TTC549 (cell line): ENCODE results near the gene METTL2A.
"Not testable (repeated sequence)": the region's sequence is repeated elsewhere in the genome, so short reads cannot be mapped to it uniquely, and the experiment has no call there.

Experiments
- FAIRE-seq: peaks from 2 replicates; lab custom pipeline; 2012; peaks lifted over from hg19 to GRCh38; lab: Jason Lieb, UNC

The METTL2A gene, protein sequence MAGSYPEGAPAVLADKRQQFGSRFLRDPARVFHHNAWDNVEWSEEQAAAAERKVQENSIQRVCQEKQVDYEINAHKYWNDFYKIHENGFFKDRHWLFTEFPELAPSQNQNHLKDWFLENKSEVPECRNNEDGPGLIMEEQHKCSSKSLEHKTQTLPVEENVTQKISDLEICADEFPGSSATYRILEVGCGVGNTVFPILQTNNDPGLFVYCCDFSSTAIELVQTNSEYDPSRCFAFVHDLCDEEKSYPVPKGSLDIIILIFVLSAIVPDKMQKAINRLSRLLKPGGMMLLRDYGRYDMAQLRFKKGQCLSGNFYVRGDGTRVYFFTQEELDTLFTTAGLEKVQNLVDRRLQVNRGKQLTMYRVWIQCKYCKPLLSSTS

DNA sequence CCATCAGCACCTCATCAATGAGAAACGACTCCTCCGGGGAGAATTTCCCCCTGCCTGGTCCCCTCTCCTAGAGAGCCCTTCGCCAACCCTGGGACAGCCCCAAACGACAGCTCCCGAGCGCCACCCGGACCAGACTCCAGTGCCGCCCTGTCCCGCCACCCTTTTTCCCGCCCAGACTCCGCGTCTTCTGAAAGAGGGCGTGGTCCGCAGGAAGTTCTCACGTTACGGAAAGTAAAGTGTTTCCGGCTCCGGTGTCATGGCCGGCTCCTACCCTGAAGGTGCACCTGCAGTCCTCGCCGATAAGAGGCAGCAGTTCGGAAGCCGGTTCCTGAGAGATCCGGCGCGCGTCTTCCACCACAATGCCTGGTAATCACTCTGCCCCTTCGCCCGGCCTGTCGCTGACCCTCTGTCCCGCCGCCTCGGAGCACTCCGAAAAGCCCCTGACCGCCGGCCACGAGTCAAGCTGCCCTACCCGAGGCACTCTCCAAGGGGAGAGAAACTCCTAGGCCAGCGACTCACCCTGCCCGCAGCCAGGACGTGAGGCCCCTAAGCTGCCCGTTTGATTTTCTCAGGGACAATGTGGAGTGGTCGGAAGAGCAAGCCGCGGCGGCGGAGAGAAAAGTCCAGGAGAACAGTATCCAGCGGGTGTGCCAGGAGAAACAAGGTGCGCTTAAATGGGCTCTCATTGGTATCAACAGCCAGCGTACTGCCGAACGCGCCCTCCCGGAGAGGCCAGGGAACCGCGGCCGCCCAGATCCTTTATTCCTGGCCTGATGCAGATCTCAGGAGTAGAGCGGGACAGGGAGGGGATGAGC lies at the start of gene METTL2A:
TSS of gene METTL2A (plus strand) at position 251 of the 815 bp plus-strand sequence. CDS start at position 257, 6 bp downstream.
- not testable (repeated sequence) for FAIRE-seq

DNA sequence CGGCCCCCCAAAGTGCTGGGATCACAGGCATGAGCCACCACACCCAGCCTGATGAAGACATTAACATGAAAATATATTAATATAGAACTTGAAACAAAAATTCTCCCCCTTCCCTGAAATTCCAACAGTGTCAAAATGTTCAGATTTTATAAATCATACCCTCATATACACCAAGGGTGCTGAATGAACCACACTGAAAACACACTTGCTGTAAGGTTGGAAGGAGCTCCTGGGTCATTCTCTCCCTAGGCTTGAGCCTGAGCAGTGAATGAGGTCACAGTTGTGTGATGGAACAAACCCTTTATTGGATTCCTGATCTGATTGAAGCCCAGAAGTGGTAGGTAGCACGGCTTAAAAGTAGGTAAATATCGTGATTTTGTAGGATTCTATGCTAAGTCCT lies 43.4 kb upstream of the METTL2A start, which contains the start of gene EFCAB3:
TSS of gene EFCAB3 (plus strand) at position 301 of the 400 bp plus-strand sequence. CDS start 2,427 bp downstream, outside the sequence.
- FAIRE-seq, result no peak

DNA sequence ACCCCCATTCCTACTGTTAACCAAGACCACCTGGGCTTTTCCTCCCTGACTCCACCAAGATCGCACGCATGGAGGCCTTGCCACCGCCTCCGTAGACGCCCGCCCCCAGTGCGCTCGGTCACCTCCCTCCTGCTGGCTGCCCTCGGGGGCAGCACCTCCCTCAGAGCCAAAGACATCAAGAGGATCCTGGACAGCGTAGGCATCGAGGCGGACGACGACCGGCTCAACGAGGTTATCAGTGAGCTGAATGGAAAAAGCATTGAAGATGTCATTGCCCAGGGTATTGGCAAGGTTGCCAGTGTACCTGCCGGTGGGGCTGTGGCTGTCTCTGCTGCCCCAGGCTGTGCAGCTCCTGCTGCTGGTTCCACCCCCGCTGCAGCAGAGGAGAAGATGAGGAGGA lies 42.1 kb upstream of the METTL2A start:
- no peak for FAIRE-seq

DNA sequence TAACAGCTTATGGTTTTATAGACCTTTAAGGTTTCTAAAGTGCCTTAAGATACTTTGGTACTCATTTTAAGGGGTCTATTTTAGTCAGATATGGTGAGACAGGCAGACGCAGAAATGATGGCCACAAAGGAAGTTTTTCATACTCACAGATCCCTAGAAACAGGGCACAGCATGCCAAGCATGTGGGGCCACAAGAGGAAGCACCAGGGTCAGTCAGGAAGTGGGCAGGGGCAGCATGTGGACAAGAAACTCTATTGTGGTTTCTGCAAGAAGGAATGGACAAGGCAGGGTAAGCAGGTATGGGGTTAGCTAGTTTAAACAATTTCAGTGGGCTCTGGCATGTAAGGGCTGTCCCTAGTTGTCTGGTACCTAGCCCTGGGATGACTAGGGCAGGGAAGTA lies 34.8 kb upstream of the METTL2A start:
- FAIRE-seq, result no peak

DNA sequence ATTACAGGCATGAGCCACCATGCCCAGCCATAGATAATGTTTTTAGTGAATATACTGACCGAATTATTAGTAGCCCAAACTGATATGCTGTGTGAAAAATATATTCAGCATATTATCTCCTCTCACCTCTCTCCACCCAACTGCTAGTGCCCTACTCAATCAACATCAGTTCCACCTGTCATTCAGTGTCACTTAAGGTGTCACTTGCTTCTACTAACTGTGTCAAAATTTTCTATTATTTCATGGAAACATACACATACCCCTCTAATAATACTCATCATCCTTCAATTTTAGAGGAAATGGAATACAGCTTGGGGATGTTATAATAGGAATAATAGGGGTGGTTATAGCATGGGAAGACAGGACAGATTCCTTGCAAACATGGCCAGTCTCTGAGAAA lies 30.8 kb upstream of the METTL2A start:
- no peak for FAIRE-seq

DNA sequence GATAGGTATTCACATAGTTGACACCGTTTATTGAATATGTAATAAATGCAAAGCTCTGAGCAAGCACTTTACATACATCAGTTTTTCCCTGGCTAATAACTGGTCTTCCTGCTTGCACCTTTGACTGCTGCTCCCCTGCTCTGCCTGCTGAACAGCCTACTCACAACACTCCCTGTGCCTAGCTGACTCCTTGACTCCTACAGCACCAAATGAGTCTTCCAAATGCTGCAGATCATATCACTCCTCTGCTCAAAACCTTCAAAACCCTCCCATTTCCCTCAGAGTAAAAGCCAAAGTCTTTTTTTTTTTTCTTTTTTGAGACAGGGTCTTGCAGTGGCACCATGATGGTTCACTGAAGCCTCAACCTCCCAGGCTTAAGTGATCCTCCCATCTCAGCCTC lies 24.8 kb upstream of the METTL2A start:
- FAIRE-seq, result no peak

DNA sequence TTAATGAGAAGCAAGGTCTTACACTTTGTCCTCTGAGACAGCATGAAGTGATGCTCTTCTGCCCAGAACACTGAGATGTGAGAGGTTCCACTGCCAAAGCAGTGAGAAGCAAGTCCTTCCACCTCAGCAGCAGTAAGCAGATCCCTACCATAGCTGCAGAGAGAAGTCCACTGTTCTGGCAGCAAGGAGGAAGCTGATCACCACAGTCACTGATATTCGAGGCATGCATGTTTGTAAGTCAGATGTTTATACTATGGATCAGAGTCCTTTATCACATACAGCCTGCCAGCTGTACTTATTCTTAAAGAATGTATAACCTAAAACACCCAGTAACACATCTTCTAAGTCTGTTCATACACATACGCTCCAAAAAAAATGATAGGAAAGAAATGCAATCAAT lies 18.2 kb upstream of the METTL2A start:
- no peak for FAIRE-seq

DNA sequence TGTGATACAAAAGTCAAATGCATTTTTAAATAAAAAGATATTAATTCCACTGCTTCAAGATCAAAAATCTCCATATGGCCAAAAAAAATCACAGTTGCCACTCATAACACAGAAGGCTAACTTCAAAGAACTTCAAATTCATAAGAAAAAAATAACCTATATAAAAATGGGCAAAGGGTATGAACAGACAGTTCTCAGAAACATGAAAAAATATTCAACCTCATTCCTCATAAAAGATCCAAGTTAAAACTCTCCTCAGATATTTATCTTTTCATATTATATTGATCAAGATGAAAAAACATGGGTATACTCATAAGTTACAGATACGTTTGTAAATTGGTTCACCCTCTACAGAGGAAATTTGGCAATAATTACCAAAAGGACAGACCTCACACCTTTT lies 10.6 kb upstream of the METTL2A start:
- FAIRE-seq, result not testable (repeated sequence)

DNA sequence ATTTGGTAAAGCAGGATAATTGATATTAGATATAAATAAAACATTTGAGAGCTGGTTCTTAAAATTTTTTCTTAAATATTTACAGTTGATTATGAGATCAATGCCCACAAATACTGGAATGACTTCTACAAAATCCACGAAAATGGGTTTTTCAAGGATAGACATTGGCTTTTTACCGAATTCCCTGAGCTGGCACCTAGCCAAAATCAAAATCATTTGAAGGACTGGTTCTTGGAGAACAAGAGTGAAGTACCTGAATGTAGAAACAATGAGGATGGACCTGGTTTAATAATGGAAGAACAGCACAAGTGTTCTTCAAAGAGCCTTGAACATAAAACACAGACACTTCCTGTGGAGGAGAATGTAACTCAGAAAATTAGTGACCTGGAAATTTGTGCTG lies 2.5 kb downstream of the METTL2A start:
- not testable (repeated sequence) for FAIRE-seq

DNA sequence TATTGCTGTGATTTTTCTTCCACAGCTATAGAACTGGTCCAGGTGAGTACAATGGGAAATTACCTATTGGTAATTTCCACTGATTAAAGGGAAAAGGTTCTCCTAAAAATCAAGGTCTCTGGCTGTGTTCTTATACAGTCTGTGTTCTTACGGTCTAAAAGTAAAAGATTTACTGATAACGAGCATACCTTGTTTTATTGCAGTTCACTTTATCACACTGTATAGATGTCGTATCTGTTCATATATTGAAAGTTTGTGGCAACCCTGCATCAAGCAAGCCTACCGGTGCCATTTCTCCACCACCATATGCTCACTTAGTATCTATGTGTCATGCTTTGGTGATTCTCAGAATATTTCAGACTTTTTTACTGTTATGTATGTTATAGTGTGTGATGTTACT lies 11.6 kb downstream of the METTL2A start:
- FAIRE-seq, result not testable (repeated sequence)

DNA sequence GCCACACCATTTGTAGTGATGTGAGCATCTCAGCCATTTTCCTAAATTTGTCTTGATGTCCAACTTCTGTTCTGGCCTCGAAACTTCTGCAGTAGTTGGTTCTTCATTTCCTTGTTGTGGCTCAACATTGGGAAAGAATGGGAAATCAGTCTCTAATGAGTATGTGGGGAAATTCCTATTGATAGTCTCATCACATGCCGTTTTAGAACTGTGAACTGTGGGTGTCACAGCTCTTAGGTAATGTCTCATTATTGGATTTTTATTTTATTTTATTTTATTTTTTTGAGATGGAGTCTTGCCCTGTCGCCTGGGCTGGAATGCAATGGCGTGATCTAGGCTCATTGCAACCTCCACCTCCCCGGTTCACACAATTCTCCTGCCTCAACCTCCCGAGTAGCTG lies 17.5 kb downstream of the METTL2A start:
- not testable (repeated sequence) for FAIRE-seq

DNA sequence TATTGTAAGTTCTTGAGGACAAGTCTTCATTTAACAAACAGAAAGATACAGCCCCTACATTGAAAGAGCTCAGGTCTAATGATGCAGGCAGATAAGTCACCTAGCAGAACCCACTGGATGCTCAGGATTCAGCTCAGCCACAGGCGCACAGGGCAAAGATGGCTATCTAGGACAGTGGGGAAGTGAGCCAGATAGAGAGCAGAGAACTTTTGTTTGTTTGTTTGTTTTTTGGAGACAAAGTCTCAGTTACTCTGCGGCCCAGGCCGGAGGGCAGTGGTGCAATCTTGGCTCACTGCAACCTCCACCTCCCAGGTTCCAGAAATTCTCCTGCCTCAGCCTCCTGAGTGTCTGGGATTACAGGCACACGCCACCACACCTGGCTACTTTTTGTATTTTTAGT lies 20.4 kb downstream of the METTL2A start:
- no peak for FAIRE-seq

DNA sequence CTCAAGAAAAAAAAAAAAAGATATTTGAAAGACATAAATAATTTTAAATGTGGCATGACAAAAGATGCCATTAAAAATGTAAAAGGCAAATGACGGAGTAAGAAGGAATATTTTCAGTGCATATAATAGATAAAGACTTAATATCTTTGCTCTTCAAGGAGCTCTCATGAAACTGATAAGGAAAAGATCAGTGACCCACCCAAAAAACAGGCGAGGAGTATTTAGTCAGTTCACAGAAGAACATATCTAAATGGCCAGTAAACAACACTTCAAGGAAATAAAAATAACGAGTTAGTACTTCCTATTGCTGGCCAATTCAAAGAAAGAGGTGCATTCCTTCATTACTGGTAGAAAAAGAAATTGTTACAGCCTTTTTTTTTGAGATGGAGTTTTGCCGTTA lies 22.1 kb downstream of the METTL2A start:
- FAIRE-seq, result not testable (repeated sequence)

DNA sequence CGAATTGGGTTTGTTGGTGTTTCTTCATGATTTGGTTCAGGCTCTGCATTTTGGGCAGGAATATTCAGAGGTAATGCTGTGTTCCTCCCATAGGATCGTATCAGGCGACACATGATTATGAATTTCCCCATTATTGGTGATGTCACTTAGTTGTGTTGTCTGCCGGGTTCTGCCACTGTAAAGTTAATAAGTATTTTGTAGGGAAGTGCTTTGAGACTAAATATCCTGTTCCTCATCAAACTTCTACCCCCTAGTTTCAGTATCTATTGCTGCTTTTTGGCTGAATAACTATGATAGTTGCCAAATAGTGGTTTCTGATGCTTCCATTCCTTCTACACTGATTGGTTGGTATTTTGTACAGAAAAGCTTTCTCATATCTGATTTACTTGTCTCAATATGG lies 28.5 kb downstream of the METTL2A start:
- FAIRE-seq, result not testable (repeated sequence)

DNA sequence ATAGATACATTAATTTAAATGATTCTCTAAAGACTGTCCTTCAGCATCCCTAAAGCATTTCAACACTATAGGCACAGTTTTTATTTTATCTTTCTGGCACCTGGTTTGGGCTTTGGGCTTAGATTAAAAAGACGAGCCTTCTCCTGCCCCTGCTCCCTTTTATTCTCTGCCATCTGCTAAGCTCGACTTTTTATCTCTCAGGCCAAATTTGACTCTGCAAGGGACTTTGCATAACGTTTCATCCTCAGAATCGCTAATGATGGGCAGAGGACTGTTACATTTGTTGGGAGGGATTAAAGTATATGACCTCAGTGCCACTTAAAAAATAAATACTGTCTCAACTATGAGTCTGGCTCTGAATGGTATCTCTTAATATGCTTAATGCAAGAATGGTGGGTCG lies 29.3 kb downstream of the METTL2A start:
- not testable (repeated sequence) for FAIRE-seq

DNA sequence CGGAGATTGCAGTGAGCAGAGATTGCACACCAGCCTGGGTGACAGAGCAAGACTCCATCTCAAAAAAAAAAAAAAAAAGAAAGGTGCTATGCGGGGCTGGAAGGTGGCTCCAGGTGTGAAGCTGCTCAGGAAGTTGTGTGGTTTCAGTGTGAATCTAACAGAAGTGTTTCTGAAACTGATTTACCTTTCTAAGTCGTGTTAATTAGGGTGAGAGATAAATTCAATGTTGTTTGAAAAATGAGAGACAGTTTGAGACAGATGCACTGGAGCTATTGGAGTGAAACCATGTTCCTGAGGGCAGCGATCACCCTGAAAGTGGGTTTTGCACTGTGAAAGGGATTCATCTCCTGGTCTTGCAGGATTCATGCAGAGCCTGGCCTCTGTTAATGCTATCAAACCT lies 30.0 kb downstream of the METTL2A start:
- not testable (repeated sequence) for FAIRE-seq

DNA sequence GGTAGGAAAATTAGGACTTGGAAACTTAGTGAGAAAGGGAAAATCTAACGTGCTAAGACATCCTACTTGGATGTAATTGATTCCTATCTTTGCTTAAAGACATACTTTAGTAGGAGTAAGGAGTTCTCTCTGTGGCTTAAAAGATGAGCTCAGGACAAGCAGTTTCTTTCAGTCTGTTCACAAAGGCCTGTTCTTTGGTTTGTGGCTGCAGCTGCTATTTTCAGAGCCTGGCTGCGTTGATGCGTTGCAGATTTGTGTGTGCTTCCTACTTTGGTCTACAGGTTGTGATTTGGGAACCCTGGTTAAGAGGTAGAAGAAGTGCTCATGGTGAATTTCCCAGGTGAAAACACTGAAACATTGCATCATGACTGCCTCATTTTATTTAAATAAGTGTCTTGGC lies 30.4 kb downstream of the METTL2A start:
- FAIRE-seq, result not testable (repeated sequence)

DNA sequence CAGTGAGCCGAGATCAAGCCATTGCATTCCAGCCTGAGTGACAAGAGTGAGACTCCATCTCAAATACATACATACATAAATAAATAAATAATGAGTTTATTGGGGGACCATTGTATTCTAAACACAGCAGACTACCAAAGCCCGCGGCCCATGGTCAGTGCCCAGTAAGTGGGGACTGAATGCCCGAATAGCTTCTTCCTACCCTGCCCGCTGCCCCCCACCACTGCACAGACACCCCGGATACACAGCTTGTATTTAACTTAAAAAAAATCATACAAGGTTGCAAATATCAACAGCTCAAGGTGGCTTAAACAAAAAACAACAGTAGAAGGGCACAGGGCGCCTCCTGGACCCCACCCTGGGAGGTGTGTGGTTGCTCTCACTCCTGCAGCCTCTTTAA lies 32.3 kb downstream of the METTL2A start:
- no peak for FAIRE-seq

DNA sequence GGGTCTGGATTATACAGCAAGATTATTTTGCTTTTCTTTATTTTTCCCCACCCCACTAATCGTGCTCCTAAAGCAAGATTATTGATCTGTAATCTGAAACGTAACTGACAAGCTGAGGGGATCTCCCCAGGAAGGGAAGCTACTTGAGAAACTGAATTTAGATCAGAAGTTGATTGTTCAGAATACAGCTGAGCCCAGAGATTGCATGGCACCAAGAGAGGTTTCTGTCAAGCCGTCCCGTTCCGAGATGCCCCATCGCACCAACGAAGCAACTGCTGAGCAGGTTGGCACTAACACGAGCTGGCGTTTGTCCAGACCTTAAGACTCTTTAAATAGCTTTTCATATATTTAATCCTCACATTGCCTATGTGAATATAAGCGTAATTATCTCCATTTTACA lies 34.8 kb downstream of the METTL2A start:
- FAIRE-seq, result not testable (repeated sequence)

DNA sequence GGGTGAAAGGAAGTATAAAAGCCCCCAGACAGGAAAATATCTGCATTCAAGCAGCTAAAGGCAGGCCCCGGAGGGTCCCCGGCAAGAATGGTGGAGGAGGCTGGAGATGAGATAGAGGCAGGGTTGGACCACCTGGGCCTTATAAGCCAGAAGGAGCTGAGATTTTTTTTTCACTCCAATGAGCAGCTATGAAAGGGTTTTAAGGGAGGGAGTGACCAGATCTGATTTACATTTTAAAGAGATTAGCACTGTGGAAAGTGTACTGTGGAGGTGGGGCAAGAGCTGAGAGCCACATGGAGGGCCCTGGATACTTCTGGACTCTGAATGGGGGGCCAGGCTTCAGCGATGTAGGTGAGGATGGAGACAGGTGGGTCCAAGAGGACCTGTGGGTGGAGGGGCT lies 40.7 kb downstream of the METTL2A start:
- not testable (repeated sequence) for FAIRE-seq

DNA sequence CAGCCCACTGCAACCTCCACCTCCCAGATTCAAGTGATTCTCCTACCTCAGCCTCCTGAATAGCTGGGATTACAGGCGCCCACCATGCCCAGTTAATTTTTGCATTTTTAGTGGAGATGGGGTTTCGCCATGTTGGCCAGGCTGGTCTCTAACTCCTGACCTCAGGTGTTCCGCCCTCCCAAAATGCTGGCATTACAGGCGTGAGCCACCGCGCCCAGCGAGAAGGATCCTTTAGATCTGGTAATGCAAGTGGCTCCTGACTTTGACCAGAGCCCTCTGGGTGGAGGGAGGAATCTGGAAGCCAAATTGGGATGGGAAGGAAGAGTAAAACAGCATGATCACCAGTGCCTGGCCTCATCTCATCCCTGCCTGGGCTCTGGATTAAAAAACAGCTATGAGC lies 41.6 kb downstream of the METTL2A start:
- not testable (repeated sequence) for FAIRE-seq

DNA sequence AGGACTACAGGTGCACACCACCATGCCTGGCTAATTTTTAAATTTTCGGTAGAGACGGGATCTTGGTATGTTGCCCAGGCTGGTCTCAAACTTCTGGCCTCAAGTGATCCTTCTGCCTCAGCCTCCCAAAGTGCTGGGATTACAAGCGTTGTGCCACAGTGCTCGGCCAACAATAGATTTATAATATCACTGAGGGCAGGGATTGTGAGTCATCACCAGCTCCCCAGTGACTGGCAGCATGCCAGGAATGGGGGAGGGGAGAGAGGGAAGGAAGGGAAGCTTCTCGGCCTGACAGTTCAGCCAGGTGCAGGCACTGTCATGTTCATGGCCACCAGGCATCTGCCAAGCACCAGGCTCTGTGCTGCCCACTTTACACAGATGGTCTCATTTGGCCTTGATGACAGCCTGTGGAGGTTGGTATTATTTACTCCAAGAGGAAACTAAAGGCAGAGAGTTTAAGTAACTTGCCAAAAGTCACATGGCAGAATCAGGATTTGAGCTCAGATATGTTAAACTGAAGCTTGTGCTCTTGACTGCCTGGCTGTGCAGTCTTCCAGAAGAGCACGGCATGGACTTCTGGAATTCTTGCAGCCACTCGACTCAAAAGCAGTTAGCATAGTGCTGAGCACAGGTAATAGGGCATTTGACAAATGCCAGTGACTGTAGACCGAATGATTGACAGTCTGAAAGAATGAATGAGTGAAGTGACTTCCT lies 47.1 kb downstream of the METTL2A start:
- not testable (repeated sequence) for FAIRE-seq
